ENCODE results near the gene CLMN. TPM values are rescaled to one million over a fixed set of nuclear protein-coding genes. Genes with fewer than 3 reads are reported as not detected.

CLMN gene
- total RNA-seq, 4 donors from 2014 or later: 6.5 to 10.0 (median 7.9) TPM

DNA sequence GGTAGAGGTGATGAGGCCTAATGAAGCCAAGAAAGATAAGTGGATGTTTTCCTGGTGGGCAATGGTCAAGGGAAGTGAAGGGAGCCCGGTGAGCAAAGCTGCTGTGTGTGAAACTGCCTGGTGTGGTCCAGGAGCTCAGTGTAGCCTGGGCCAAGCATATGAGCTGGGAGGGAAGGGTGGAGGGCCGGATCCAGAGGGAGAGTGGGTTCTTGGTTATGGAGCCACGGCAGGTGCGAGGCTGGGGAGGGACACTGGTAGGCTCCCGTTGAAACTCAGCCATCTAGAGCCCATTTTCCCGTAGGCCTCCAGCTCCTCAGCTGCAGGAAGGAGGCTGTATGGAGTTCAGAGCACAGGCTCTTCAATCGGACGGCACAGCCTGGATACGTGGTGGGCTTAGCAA lies 10.2 kb upstream of the CLMN start:
- peaks cover 0 to 4% (median 3%) of the 10 kb centered on the region in 4 donors for H3K9me3 ChIP-seq
- DNase-seq (ENCODE audit: extremely low spot score): no peak
- H3K36me3 ChIP-seq: no peaks in the 10 kb centered on the region
- WGBS: 82% methylated on average over 9 of the region's 9 CpGs
- no peak overlapping the region for H3K27ac ChIP-seq (replicated peaks in 1 of 4)
- no peak for TF ChIP-seq EP300 (IDR thresholded peaks at IDR 0.05)
- TF ChIP-seq POLR2AphosphoS5 (IDR thresholded peaks at IDR 0.05): no peak
- no peak for TF ChIP-seq POLR2A (IDR thresholded peaks at IDR 0.05; ENCODE audit: low read depth)
- TF ChIP-seq, protein P1, sequence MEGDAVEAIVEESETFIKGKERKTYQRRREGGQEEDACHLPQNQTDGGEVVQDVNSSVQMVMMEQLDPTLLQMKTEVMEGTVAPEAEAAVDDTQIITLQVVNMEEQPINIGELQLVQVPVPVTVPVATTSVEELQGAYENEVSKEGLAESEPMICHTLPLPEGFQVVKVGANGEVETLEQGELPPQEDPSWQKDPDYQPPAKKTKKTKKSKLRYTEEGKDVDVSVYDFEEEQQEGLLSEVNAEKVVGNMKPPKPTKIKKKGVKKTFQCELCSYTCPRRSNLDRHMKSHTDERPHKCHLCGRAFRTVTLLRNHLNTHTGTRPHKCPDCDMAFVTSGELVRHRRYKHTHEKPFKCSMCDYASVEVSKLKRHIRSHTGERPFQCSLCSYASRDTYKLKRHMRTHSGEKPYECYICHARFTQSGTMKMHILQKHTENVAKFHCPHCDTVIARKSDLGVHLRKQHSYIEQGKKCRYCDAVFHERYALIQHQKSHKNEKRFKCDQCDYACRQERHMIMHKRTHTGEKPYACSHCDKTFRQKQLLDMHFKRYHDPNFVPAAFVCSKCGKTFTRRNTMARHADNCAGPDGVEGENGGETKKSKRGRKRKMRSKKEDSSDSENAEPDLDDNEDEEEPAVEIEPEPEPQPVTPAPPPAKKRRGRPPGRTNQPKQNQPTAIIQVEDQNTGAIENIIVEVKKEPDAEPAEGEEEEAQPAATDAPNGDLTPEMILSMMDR (IDR thresholded peaks at IDR 0.05): no peak
- H3K4me3 ChIP-seq: no peak overlapping the region
- intact Hi-C loops (cut with DNase I): no loop called here
- no peaks in the 10 kb centered on the region for H3K4me1 ChIP-seq
- no peaks in the 10 kb centered on the region for H3K27me3 ChIP-seq

DNA sequence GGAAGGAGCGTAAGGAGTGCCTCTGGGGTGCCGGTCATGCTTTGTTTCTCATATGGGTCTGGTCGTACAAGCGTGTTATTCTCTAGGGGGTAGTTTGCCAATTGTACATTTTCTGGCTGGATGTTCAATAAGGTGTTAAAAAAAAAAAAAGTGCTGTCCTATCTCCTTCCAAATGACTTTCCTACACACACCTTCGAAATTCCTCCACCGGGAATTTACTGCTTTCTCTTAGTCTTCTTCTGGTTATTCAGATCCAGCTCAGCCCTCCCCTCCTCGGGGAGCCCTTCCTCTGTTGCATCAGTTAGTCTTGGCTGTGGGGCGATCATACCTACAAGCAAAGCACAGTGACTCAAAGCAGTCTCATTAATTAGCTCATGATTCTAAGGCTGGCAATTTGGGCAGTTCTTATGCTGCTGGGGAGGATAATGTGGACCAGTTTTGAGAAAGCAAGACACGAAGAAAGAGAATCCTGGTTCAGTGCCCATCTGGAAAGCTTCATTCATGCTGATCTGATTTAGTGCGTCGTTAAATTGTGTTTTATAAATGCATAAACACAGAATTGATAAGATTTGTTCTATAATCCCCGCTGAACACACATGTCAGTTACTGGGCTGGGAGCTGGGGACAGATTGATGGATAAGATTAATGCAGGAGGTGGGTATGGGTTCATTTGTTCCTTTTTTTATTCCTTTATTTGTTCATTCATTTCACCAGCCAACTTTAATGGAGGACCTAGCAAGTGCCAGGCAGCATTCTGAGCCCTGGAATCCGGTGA lies 9.2 kb upstream of the CLMN start:
- Histone ChIP-seq H3K9me3 (no peaks in the 10 kb centered on the region), H3K4me1 (no peaks in the 10 kb centered on the region), H3K27me3 (no peaks in the 10 kb centered on the region), H3K27ac (replicated peaks in 1 of 4) (no peak overlapping the region), H3K4me3 (no peak overlapping the region), H3K36me3 (no peaks in the 10 kb centered on the region)
- 74% methylated on average over 13 of the region's 13 CpGs for WGBS
- TF ChIP-seq POLR2AphosphoS5 (IDR thresholded peaks at IDR 0.05) (no peak), POLR2A (IDR thresholded peaks at IDR 0.05; ENCODE audit: low read depth) (no peak), EP300 (IDR thresholded peaks at IDR 0.05) (no peak)
- TF ChIP-seq, protein P1 (IDR thresholded peaks at IDR 0.05): no peak
- no peak for DNase-seq (ENCODE audit: extremely low spot score)
- intact Hi-C loops (cut with DNase I): no loop called here

DNA sequence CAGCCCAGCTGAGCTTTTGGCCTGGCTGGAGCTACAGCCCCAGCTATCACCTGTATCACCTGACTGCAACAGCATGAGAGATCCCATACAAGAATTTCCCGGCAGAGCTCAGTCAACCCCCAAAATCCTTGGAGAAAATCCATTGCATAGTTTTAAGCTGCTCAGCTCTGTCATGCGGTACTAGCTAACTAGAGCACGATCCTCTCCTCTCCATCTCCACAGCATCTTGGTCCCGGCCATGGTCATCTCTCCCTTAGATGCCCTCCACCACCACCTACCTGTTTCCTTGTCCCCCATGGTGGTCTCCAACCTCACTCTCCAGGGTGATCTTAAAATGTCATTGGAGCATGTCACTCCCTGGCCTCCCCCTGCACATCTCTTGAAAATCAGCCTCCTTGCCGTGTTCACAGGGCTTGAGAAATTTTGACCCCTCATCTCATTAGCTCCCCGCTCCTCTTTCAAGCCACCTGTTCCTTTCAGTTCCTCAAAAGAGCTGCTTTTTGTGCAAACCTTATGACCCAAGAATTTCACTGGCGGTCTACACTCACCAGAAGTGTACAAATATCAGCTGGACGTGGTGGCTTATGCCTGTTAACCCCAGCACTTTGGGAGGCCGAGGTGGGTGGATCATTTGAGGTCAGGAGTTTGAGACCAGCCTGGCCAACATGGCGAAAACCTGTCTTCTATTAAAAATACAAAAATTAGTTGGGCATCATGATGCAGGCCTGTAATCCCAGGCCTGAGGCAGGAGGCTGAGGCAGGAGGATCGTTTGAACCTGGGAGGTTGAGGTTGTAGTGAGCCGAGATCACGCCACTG lies 8.1 kb upstream of the CLMN start:
- WGBS: 87% methylated on average over 12 of the region's 13 CpGs

DNA sequence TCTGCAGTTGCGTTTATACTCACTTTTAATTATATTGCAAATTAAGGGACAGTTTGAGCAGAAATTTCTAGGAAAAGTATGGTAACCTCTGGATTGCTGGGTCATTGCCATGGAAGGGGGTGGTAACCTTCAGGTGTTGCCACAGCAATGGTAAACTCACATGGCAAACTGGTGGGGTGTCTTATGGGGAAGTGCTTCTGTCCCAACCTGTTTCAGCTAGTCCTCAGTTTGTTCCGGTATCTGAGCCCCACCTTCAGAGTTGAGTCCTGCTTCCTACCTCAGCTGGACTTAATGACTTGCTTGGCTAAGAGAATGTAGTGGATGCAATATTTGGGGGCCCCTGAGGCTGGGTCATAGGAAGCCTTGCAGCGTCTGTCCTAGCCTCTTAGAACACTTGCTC lies 7.3 kb upstream of the CLMN start:
- TF ChIP-seq POLR2A (IDR thresholded peaks at IDR 0.05; ENCODE audit: low read depth) (no peak), EP300 (IDR thresholded peaks at IDR 0.05) (no peak), POLR2AphosphoS5 (IDR thresholded peaks at IDR 0.05) (no peak)
- TF ChIP-seq, protein P1 (IDR thresholded peaks at IDR 0.05): no peak

More for the DNA sequence above, 8.1 kb upstream of the CLMN start:
- H3K36me3 ChIP-seq: no peaks in the 10 kb centered on the region
- no peak overlapping the region for H3K27ac ChIP-seq (replicated peaks in 1 of 4)
- no peak for DNase-seq (ENCODE audit: extremely low spot score)
- TF ChIP-seq POLR2A (IDR thresholded peaks at IDR 0.05; ENCODE audit: low read depth) (no peak), POLR2AphosphoS5 (IDR thresholded peaks at IDR 0.05) (no peak), EP300 (IDR thresholded peaks at IDR 0.05) (no peak)
- TF ChIP-seq, protein P1 (IDR thresholded peaks at IDR 0.05): no peak
- H3K4me1 ChIP-seq: no peaks in the 10 kb centered on the region
- no peaks in the 10 kb centered on the region for H3K9me3 ChIP-seq
- no peak overlapping the region for H3K4me3 ChIP-seq
- intact Hi-C loops (cut with DNase I): no loop called here
- H3K27me3 ChIP-seq: no peaks in the 10 kb centered on the region

More for the DNA sequence above, 7.3 kb upstream of the CLMN start:
- Histone ChIP-seq H3K9me3 (no peaks in the 10 kb centered on the region), H3K27ac (replicated peaks in 1 of 4) (no peak overlapping the region), H3K4me3 (no peak overlapping the region), H3K4me1 (no peaks in the 10 kb centered on the region), H3K36me3 (no peaks in the 10 kb centered on the region), H3K27me3 (no peaks in the 10 kb centered on the region)
- intact Hi-C loops (cut with DNase I): no loop called here
- DNase-seq (ENCODE audit: extremely low spot score): no peak
- WGBS: 100% methylated on average over 3 of the region's 3 CpGs

Data from esophagus muscularis mucosa (tissue), 4 donors.